PC-3 (cell line): ENCODE measurements around the gene MANBA.

Source experiments
- EZH2 ChIP-seq: fragments of 300-600 bp; sonication (generic); IDR thresholded peaks from one replicate; pipeline ENCODE4 v1.6.1; 2017; ENCODE audit warnings: antibody characterized with exemption, mild to moderate bottlenecking, low read length; ENCODE audit not compliant: unreplicated experiment
- EZH2phosphoT487 ChIP-seq: fragments of 300-600 bp; sonication (generic); IDR thresholded peaks from 2 replicates; pipeline ENCODE4 v1.6.1; 2018; ENCODE audit warnings: mild to moderate bottlenecking, antibody characterized with exemption, low read length, borderline replicate concordance
- TF ChIP-seq, protein P1 (sequence below): fragments of 300-600 bp; sonication (generic); conservative IDR thresholded peaks from 2 replicates; pipeline ENCODE4 v1.5.1; 2017; ENCODE audit warnings: antibody characterized with exemption, low read depth, mild to moderate bottlenecking, low read length

DNA sequence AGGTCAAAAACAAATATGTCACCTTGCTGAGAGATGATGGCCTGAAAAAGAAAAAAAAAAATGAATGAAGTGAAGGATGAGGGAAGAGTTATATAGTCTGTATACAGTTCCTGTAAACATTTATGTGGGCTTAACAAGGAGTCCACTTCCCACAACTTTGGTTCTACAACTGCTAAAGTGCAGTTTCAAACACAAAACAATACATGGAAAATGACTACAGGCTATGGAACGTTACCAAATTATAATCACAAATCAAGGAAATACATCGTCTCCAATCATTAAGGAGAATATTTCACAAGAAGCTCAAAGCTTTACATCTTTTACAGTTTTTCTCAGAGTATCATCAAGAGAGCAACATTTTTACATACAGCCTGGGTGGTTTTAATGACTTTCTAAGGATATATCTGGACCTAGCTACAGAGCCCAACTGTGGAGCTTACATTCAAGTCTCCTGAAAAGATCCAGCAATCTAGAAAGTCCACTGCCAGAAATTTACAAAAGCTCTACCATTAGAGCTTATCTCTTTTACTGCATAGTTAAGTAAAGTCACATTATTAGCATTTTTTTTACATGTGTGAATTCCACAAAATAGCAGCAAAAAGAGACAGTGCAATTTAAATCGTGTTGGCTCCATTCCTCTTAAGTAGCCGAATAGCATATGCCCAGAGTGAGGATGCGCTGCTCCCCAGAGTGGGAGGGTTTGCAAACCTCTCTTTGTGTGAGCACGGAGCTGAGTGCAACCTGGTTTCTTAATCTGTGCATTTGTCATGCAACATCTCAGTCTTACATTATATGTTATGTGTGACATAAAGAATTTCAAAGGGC, 128.3 kb downstream of the MANBA start:
- TF ChIP-seq, protein P1, sequence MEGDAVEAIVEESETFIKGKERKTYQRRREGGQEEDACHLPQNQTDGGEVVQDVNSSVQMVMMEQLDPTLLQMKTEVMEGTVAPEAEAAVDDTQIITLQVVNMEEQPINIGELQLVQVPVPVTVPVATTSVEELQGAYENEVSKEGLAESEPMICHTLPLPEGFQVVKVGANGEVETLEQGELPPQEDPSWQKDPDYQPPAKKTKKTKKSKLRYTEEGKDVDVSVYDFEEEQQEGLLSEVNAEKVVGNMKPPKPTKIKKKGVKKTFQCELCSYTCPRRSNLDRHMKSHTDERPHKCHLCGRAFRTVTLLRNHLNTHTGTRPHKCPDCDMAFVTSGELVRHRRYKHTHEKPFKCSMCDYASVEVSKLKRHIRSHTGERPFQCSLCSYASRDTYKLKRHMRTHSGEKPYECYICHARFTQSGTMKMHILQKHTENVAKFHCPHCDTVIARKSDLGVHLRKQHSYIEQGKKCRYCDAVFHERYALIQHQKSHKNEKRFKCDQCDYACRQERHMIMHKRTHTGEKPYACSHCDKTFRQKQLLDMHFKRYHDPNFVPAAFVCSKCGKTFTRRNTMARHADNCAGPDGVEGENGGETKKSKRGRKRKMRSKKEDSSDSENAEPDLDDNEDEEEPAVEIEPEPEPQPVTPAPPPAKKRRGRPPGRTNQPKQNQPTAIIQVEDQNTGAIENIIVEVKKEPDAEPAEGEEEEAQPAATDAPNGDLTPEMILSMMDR = no peak
- TF ChIP-seq EZH2 = no peak
- TF ChIP-seq EZH2phosphoT487 = no peak
